ENCODE data around the gene NUDT6.
"Not testable (repeated sequence)": the region's sequence is repeated elsewhere in the genome, so short reads cannot be mapped to it uniquely, and the experiment has no call there.

The NUDT6 gene, protein sequence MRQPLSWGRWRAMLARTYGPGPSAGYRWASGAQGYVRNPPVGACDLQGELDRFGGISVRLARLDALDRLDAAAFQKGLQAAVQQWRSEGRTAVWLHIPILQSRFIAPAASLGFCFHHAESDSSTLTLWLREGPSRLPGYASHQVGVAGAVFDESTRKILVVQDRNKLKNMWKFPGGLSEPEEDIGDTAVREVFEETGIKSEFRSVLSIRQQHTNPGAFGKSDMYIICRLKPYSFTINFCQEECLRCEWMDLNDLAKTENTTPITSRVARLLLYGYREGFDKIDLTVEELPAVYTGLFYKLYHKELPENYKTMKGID

DNA sequence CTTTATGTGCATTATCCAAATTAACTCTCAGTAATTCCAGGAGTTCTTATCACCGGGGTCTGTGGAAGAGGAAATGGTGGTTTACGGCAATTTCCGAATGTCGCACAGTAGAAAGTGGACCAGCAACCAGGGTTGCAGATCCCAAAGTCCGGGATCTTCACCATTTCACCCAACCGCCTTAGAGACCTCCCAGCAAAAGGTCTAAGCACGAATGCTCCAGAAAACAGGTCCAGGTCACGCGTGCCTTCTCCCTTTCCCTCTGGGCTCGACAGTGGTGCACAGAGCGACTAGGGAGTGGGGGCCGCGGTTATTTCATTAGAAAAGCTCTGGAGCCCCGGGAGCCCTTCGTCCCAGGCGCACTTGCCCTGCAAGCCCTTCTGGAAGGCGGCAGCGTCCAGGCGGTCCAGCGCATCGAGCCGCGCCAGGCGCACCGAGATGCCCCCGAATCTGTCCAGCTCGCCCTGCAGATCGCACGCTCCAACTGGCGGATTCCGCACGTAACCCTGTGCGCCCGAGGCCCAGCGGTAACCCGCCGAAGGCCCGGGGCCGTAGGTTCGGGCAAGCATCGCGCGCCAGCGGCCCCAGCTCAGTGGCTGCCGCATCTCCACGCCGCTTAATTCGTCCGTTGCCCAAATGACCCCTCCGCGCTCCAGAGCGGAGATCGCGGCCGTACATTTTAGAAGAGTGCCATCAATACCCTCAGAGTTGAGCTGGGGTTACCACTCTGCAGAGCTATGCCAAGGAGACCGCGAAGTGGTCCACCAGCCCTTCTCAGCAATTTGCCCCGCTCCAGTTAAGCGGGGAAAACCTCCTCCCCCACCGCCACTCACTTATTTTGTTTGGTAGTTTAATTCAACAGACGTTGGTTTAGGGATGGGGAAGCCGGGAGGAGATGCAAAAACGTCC lies at the start of gene NUDT6:
Gene NUDT6 (minus strand): TSS at position 627 of the 906 bp plus-strand sequence. CDS start 25 bp downstream, at position 602.
- DNase-seq: peak; percentile 70

DNA sequence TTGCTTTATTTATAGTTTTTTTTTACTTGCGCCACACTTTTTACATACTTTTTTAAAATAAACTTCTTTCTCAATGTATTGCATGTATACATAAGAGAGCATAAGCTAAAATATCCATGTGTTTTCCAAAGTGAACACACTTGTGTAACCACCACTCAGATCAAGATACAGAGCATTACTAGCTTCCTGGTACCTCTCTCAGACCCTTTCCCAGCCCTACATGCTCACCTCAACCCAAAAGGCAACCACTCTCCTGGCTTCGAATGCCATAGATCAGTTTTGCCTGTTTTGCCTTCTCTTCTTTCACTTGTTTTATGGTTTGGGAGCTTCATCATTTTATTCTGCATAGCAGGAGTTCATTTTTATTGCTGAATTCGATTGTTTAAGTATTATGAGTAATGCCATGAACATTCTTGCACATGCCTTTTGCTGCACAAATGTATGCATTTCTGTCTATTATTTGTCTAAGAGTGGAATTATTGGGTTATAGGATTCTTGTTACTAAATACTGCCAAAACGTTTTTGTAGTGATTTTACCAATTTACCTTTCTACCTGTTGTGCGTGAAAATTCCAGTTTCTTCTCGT lies 45.9 kb upstream of the NUDT6 start:
- no peak for DNase-seq

DNA sequence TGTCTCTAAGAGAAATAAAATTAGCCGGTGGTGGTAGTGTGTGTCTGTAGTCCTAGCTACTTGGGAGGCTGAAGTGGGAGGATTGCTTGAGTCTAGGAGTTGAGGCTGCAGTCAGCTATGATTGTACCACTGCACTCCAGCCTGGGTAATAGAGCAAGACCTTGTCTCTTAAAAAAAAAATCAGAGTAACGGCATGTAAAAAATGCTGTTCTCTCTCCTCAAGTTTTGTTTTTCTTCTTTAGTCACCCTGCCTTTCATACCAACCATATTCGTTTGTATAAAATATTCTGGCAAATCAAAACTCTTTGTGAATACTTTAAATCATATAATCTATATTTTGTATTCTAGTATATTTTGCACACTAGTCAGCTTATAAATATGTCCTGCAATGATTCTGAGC lies 44.8 kb upstream of the NUDT6 start:
- DNase-seq: no peak

DNA sequence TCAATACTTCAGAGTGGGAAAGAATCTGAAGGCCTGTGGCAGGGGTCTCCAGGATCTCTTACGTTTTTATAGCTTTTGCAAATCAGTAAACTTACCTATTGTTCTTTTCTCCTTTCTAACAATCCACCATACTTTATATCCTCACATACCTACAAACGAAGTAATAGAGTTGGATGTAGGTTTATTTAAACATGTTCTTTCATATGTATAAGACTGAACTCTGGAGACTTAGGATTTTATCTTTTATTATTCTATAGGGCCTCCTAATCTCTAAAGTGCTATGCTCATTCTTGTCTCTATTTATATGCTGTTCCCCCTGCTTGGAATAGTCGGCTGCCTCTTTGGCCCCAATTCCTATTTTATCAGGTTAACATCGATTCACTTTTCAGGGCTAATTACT lies 43.8 kb upstream of the NUDT6 start:
- no peak for DNase-seq

DNA sequence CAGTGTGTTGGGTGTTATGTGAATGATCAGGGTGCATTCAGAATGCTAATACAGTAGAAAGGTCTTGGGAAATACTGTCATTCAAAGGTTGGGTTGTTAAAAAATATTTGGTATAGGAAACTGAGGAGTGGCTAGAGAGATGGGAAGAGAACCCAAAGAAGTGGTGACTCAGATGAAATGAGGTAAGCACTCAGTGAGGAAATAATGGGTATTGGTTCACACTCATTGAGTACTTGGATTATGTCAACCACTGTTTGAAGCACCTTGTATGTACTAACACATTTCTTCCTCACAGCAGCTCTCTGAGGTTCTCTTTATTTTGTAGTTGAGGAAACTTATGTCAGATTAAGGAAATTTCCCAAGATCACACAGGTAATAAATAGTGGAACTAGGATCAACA lies 40.8 kb upstream of the NUDT6 start:
- no peak for DNase-seq

DNA sequence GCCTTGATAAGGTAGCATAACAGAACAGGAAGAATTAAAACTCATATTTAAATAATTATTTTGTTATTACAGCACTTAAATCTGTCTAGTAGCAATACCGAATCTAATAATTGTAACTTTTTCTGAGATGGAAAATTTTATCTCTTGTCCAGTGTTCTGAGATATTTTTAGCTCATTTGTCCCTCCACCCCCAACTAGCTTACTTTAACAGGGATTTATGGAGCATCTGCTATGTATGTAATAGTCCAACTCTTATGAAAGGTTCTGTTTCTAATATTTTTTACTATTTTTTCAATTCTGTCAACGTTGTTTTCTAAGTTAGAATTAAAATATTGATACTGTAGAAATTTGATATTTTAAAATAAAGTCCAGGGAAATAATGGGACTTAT lies 38.2 kb upstream of the NUDT6 start:
- DNase-seq: no peak

DNA sequence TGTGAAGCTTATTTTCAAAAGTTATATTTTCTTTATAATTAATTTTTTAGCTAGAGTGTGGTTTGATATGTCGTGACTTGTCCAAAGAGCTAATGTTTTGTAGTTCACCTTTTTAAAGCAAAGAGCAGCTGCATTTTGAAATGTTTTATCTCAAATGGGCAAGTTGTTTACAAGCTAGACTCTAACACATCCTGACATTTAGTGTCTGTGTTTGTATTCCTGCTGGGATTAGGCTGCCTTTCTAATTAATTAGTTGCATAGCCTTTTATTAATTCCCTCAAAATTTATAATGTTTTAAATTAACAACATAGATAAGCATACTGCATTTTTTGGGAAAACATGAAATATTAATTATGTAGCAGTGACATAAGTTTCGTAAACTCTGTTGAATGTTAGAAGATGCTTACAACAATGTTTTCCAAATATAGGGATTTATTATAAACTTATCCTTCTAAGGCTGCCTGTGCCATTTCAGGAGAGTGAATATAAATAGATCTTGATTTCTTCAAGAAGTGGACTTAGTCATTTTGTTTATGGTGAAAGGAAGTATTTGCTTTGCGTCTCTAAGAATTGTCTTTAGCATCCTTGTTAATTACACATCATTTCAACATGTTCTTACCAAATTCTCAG lies 37.7 kb upstream of the NUDT6 start:
- DNase-seq: no peak

DNA sequence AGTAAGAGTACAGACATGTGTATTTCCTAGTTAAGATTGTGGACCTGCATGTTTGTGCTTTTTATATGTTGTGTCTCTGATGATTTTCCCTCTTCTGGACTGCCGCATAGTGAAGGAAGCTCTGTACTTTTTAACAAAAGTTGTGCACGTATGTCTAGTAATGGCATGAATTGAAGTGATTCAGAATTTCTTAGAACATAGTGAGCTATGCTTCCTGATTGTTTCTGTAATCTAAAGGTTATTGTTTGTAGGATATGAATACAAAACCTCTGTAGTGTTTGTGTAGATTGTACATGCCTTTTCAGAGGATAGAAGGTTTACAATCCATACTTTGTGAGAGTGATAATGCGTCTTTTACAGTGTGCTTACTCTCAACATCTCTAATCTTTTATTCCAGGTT lies 37.0 kb upstream of the NUDT6 start:
- no peak for DNase-seq

DNA sequence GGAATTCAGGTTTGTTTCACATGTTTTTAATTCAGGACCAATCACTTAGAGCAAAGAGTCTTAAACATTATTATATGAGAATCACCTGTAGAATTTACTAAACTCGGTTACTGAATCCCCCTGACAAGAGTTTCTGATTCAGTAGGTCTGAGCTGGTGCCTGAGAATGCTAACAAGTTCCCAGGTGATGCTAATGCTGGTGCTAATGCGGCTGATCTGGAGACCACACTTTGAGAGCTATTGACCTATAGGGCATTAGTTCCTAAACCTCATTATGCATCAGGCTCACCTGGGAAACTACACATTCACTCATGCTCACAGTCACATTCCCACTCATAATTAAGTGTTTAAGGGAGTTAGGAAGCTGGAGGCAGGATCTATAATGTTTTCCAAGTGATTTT lies 36.1 kb upstream of the NUDT6 start:
- no peak for DNase-seq

DNA sequence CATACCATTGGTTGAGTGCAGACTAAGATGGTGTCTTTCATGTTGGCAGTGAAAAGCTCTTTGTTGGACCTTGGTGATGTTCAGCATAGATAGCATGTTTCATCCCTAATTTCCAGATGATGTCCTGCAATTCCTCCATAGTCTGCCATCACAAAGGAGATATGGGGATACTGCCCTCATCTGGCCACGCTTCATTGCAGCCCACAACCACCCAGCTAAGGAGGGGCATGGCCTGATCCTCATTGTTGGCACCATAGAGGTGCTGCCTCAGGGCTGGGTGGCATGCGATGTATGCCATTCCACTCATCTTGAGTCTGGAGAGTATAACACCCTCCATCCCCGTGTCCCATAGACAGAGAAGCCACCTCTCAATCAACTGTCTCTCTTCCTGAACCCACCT lies 31.5 kb upstream of the NUDT6 start:
- DNase-seq: no peak

DNA sequence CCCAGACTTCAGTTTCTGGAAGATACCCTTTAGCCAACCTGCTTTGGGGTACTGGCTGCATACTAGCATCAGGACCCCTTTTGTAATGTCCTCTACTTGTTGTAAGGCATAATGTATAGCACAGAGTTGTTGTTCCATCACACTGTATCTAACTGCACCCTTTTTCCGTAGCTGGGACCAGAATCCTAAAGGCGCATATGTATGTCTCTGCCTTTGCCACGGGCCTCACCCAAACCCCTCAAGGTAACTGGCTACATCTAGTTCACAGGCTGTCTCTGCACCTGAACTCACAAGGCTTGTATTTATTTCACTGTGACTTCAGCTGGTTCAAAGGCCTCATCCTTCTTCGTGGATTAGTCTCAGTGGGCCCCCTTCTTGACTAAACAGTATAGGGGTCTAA lies 29.6 kb upstream of the NUDT6 start:
- DNase-seq: no peak

DNA sequence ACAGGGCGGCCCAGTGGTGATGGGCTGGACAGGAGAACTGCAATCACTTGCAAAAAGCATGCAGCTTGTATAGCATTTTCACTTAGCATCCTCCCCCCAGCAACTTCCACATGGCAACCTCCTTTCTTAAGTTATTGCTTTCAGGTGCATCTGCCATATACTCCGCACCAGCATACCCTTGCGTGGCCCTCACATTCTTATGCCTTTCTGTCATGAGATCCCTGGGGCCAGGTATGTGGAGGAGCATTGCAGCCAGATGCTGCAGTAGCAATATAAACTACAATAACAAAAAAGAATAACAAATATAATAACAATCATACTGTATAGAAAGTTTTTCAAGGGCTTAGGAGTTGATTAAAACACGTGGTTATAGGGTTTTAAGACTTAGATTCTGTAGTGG lies 26.3 kb upstream of the NUDT6 start:
- DNase-seq: no peak

DNA sequence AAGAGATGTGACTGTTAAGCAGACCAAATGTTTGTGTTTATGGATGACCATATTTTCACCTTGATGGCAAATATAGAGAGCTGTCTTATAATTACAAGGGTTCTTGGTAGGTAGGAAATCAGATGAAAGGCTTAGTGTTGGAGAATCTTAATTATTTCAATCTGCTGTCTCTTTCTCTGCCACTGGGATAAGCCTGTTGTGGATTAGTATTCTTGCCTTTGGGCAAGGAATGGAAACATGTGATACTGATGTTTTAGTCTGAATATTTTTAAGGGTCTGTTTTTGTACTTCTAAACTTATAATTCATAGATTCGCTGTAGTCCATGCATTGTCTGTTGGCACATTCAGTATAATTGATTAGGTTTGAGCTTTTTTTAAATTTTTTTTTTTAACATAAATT lies 23.7 kb upstream of the NUDT6 start:
- DNase-seq: no peak

DNA sequence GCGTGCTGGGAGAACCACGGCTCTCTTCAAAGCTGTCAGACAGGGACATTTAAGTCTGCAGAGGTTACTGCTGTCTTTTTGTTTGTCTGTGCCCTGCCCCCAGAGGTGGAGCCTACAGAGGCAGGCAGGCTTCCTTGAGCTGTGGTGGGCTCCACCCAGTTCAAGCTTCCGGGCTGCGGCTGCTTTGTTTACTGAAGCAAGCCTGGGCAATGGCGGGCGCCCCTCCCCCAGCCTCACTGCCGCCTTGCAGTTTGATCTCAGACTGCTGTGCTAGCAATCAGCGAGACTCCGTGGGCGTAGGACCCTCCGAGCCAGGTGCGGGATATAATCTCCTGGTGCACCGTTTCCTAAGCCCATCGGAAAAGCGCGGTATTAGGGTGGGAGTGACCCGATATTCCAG lies 22.7 kb upstream of the NUDT6 start:
- not testable (repeated sequence) for DNase-seq

DNA sequence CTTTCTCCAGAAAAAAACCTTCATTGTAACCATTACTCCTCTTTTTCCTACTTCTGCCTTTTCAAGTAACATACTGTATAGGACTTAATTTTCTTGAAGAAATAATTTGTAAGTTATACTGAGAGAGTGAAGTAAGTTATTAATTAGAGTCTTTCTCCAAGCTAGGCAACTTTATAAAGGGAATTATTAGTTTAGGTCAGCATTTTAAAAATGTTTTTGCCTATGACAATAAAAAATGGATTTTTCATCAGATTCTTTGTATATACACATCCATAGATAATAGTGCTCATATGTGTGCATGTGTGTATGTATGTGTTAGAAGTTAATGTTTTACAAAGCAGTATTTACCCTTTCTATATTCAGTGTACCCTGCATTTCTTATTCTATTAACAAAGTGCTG lies 10.4 kb upstream of the NUDT6 start:
- DNase-seq: no peak

DNA sequence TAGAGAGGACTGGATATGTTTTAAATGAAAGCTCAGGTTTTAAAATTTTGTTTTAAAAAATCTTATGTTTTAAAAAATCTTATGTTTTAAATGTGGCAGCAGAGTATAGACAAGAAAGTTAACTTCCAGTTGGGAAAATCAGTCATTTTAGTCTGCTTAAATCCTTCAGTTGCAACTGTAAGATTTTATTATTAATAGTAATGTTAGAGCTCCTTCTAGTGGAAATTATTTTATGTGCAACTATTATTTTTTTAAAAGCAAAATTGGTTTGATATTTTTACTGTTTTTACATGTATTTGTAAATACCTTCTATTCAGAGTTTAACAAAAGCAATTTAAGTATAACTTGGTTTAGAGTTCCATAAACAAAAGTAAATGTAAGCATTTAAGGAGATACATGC lies 8.5 kb upstream of the NUDT6 start:
- no peak for DNase-seq

DNA sequence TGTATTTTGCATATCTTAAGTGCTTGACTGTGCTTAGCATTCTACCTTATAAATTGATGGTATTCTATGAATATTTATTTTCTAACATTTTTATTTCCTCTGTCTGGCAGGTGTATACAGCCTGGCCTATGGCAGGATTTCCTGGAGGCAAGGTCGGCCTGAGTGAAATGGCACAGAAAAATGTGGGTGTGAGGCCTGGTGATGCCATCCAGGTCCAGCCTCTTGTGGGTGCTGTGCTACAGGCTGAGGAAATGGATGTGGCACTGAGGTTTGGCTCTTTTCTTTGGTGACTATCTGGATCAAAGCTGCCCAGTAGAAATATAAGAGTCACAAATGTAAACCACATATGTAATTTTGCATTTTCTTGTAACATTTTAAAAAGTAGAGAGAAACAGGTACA lies 6.5 kb upstream of the NUDT6 start:
- DNase-seq: no peak

DNA sequence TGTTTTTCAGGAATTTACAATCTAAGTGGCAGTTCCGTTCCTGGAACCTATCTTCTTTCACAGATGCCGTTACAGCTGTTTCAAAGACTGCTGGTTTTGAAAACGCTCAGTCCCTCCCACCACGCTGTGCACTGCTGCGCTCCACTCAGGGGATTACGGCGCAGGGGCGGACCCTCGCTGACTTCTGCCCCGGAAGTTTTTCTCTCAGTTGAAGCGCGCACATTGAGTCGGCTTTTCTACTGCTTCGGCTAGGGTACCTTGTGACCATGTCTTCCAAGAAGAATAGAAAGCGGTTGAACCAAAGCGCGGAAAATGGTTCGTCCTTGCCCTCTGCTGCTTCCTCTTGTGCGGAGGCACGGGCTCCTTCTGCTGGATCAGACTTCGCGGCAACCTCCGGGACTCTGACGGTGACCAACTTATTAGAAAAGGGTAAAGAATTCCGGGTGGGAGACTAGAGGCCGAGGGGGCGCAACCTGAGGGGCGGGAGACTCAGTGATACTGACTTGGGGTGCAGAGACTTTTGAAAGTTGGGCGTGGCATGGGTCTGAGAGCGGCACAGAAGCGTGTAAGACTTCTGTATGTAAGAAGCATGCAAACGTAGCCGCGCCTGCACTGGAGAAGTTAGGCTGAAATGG lies 597 bp upstream of the NUDT6 start:
- DNase-seq: peak; percentile 92

DNA sequence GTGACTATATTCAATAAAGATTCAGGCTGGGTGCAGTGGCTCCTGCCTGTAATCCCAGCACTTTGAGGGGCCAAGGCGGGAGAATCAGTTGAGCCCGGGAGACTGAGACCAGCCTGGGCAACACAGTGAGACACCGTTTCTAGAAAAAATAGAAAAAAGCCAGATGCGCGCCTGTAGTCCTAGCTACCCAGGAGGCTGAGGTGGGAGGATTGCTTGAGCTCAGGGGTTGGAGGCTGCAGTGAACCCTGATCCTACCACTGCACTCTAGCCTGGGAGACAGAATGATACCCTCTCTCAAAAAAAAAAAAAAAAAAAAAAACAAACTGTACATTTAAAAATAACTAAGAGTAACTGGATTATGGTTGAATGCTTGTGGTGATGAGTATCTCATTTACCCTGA lies 1.1 kb downstream of the NUDT6 start:
- no peak for DNase-seq

DNA sequence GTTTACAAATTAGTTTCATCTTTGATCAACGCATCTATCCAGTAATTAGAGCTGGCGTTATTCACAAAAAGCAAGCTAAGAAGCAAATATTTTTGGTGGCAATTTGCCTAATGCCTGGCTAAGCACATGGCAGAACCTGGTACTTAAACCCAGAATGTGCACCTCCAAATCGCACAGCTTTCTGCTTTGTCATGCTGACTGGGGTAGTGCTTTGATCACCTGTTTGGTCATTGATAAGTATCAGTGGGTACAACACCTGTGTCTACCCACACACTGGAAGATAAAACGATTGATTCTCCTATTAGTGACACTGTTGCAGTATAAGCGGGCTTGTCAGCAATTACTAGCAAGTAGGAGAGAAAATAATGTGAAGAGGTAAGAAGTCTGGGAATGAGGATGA lies 1.9 kb downstream of the NUDT6 start:
- DNase-seq: no peak

DNA sequence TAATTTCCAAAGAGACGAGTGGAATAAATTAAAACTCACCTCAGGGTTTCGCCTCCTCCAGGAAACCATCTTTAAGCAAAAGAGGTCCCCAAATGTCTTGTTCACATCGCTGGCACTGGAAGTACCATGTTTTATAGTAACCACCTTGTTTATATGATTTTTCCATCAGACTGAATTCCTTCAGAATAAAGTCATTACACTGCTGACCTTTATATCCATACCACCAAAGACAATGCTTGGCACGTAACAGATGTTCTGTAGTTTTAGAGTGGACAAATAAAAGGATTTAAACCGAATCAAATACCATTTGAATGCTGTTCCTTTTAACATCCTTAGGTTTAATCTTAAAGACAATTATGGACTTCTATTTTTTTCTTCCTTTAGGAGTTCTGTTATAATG lies 4.7 kb downstream of the NUDT6 start:
- no peak for DNase-seq

DNA sequence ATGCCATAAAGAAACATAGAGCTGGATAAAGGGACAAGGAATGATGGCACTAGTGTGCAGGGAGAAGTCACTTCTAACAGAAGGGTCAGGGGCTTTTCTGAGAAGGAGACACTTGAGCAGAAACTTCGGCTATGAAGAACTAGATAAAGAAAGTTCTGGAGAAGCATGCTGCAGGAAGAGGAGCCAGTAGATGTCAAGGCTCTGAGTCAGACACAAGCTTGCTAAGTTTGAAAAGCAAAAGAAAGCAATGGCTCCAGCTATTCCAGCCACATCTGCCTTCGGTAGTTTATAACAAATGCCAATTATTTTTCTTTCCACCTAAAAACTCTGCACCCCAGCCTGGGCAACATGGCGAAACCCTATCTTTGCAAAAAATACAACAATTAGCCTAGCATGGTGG lies 7.5 kb downstream of the NUDT6 start:
- DNase-seq: no peak

DNA sequence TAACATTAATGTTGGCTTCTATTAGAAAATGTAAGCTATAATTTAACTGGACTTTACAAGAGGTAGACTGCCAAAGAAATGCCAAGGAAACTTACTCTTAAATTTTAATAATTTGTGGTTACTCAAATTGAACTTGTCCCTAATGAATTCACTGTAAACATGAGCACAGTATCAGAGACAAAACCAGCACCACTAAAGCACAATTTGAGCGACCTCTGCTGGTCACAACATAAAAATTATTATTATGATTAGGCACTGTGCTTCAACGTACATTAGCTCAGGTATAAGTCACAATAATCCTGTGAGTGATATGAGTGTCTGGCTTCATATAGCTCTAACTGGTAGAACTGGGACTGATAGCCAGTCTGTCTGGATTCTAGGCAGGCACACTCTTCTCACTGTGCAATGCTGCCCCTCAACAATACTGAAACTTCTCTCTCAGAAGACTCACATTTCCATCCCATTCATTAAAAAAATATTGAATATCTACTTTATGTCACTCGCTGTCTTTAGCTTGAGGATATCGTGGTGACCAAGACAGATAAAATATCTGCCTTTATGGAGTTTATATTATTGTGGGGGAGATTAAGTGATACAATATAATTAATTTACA lies 8.0 kb downstream of the NUDT6 start:
- no peak for DNase-seq
